ENCODE data around the gene AGPS. TPM values are rescaled to one million over a fixed set of nuclear protein-coding genes. Genes with fewer than 3 reads are reported as not detected.

AGPS gene
- total RNA-seq, 4 donors from 2014 or later = 20.2 to 34.0 (median 25.5) TPM

- intact Hi-C loops (cut with DNase I) = no loop called here
- no peaks in the 10 kb centered on the region for H3K4me1 ChIP-seq
- H3K9me3 ChIP-seq = no peaks in the 10 kb centered on the region
- no peak for TF ChIP-seq POLR2A (IDR thresholded peaks at IDR 0.05)
- no peaks in the 10 kb centered on the region for H3K36me3 ChIP-seq
- no peak overlapping the region for H3K4me3 ChIP-seq
- DNase-seq = no peak
- H3K27ac ChIP-seq = no peak overlapping the region
- H3K27me3 ChIP-seq = no peaks in the 10 kb centered on the region
- 77 to 85% methylated on average over 4 of the region's 4 CpGs for WGBS, 2 donors
Observed at GRCh38 chr2:177379354-177379753, 13.2 kb upstream of the AGPS start.

- TF ChIP-seq, protein P1, sequence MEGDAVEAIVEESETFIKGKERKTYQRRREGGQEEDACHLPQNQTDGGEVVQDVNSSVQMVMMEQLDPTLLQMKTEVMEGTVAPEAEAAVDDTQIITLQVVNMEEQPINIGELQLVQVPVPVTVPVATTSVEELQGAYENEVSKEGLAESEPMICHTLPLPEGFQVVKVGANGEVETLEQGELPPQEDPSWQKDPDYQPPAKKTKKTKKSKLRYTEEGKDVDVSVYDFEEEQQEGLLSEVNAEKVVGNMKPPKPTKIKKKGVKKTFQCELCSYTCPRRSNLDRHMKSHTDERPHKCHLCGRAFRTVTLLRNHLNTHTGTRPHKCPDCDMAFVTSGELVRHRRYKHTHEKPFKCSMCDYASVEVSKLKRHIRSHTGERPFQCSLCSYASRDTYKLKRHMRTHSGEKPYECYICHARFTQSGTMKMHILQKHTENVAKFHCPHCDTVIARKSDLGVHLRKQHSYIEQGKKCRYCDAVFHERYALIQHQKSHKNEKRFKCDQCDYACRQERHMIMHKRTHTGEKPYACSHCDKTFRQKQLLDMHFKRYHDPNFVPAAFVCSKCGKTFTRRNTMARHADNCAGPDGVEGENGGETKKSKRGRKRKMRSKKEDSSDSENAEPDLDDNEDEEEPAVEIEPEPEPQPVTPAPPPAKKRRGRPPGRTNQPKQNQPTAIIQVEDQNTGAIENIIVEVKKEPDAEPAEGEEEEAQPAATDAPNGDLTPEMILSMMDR (IDR thresholded peaks at IDR 0.05) = no peak
- TF ChIP-seq POLR2A (IDR thresholded peaks at IDR 0.05) = no peak
- no peaks in the 10 kb centered on the region for H3K27me3 ChIP-seq
- no peaks in the 10 kb centered on the region for H3K36me3 ChIP-seq
- no peak for DNase-seq
- WGBS, 2 donors = 83 to 87% methylated on average over 3 of the region's 3 CpGs
- no peaks in the 10 kb centered on the region for H3K9me3 ChIP-seq
- no peaks in the 10 kb centered on the region for H3K4me1 ChIP-seq
- H3K27ac ChIP-seq = no peak overlapping the region
- H3K4me3 ChIP-seq = no peak overlapping the region
- intact Hi-C loops (cut with DNase I) = no loop called here
Observed at GRCh38 chr2:177380181-177380580, 12.4 kb upstream of the AGPS start.

- WGBS, 2 donors = 50 to 58% methylated on average over 2 of the region's 2 CpGs
- no peak for DNase-seq
- Histone ChIP-seq H3K9me3 (no peaks in the 10 kb centered on the region), H3K27ac (no peak overlapping the region), H3K27me3 (no peaks in the 10 kb centered on the region), H3K4me1 (no peaks in the 10 kb centered on the region), H3K4me3 (no peak overlapping the region), H3K36me3 (no peaks in the 10 kb centered on the region)
- TF ChIP-seq, protein P1 (IDR thresholded peaks at IDR 0.05) = no peak
- TF ChIP-seq POLR2A (IDR thresholded peaks at IDR 0.05) = no peak
- intact Hi-C loops (cut with DNase I) = no loop called here
Observed at GRCh38 chr2:177383935-177384334, 8.6 kb upstream of the AGPS start.

GRCh38 chr2:177385151-177385550 lies 7.4 kb upstream of the AGPS start:
- Histone ChIP-seq H3K9me3 (no peaks in the 10 kb centered on the region), H3K4me3 (no peak overlapping the region), H3K4me1 (no peaks in the 10 kb centered on the region), H3K27me3 (no peaks in the 10 kb centered on the region), H3K27ac (no peak overlapping the region), H3K36me3 (no peaks in the 10 kb centered on the region)
- no peak for TF ChIP-seq POLR2A (IDR thresholded peaks at IDR 0.05)
- TF ChIP-seq, protein P1 (IDR thresholded peaks at IDR 0.05) = no peak
- WGBS, 2 donors = 94 to 98% methylated on average over 2 of the region's 2 CpGs
- intact Hi-C loops (cut with DNase I) = no loop called here
- no peak for DNase-seq

GRCh38 chr2:177391822-177392372 lies 676 bp upstream of the AGPS start:
- peak overlapping the region; percentile 72 to 86 (median 80) for H3K27ac ChIP-seq
- H3K27me3 ChIP-seq = no peaks in the 10 kb centered on the region
- H3K9me3 ChIP-seq = no peaks in the 10 kb centered on the region
- no peaks in the 10 kb centered on the region for H3K36me3 ChIP-seq
- intact Hi-C loops (cut with DNase I) = no loop called here
- H3K4me3 ChIP-seq = peak overlapping the region; percentile 64 to 89 (median 78)
- WGBS, 2 donors = 44 to 55% methylated on average over 4 of the region's 4 CpGs
- H3K4me1 ChIP-seq = peaks cover 0 to 48% (median 9%) of the 10 kb centered on the region in 3 donors
- TF ChIP-seq, protein P1 (IDR thresholded peaks at IDR 0.05) = no peak
- DNase-seq = no peak
